ENCODE results near the gene DCBLD2.

Gene DCBLD2

GRCh38 chr3:98829246-98829832 is 72.2 kb downstream of the DCBLD2 start:
- H3K4me3 Mint-ChIP-seq: no peak overlapping the region
- no peak for TF ChIP-seq CTCF (IDR thresholded peaks at IDR 0.05; ENCODE audit: unreplicated experiment in 3 of 3)
- peaks cover 5% of the 10 kb centered on the region for H3K4me1 Mint-ChIP-seq
- H3K9me3 Mint-ChIP-seq: peaks cover 42% of the 10 kb centered on the region
- H3K27ac Mint-ChIP-seq: no peak overlapping the region
- H3K27me3 Mint-ChIP-seq (ENCODE audit: low read depth): no peaks in the 10 kb centered on the region
- peaks cover 41% of the 10 kb centered on the region for H3K36me3 Mint-ChIP-seq (ENCODE audit: low read depth)

- TF ChIP-seq CTCF (IDR thresholded peaks at IDR 0.05; ENCODE audit: unreplicated experiment in 3 of 3): no peak
- H3K4me1 Mint-ChIP-seq: peaks cover 5% of the 10 kb centered on the region
- peaks cover 42% of the 10 kb centered on the region for H3K36me3 Mint-ChIP-seq (ENCODE audit: low read depth)
- no peak overlapping the region for H3K4me3 Mint-ChIP-seq
- peak overlapping the region in 2 of 3 experiments; percentile 38 to 47 for H3K27ac Mint-ChIP-seq
- no peaks in the 10 kb centered on the region for H3K27me3 Mint-ChIP-seq (ENCODE audit: low read depth)
- H3K9me3 Mint-ChIP-seq: peaks cover 29% of the 10 kb centered on the region
These were observed 74.1 kb downstream of the DCBLD2 start for GRCh38 chr3:98827221-98827920.

GRCh38 chr3:98826126-98826525 is 75.4 kb downstream of the DCBLD2 start:
- no peaks in the 10 kb centered on the region for H3K27me3 Mint-ChIP-seq (ENCODE audit: low read depth)
- H3K4me1 Mint-ChIP-seq: peaks cover 5% of the 10 kb centered on the region
- peaks cover 17% of the 10 kb centered on the region for H3K9me3 Mint-ChIP-seq
- peaks cover 33% of the 10 kb centered on the region for H3K36me3 Mint-ChIP-seq (ENCODE audit: low read depth)
- H3K4me3 Mint-ChIP-seq: no peak overlapping the region
- no peak overlapping the region for H3K27ac Mint-ChIP-seq
- no peak for TF ChIP-seq CTCF (IDR thresholded peaks at IDR 0.05; ENCODE audit: unreplicated experiment in 3 of 3)

GRCh38 chr3:98824256-98824655 is 77.2 kb downstream of the DCBLD2 start:
- peaks cover 32% of the 10 kb centered on the region for H3K36me3 Mint-ChIP-seq (ENCODE audit: low read depth)
- TF ChIP-seq CTCF (IDR thresholded peaks at IDR 0.05; ENCODE audit: unreplicated experiment in 3 of 3): no peak
- H3K27me3 Mint-ChIP-seq (ENCODE audit: low read depth): no peaks in the 10 kb centered on the region
- H3K4me1 Mint-ChIP-seq: peaks cover 5% of the 10 kb centered on the region
- peaks cover 4% of the 10 kb centered on the region for H3K9me3 Mint-ChIP-seq
- H3K27ac Mint-ChIP-seq: no peak overlapping the region
- no peak overlapping the region for H3K4me3 Mint-ChIP-seq

- no peak overlapping the region for H3K4me3 Mint-ChIP-seq
- peaks cover 2% of the 10 kb centered on the region for H3K9me3 Mint-ChIP-seq
These were observed 77.7 kb downstream of the DCBLD2 start for GRCh38 chr3:98823791-98824190.

More at GRCh38 chr3:98823791-98824190, 77.7 kb downstream of the DCBLD2 start:
- Mint-ChIP-seq H3K4me1 (peaks cover 5% of the 10 kb centered on the region), H3K36me3 (ENCODE audit: low read depth) (peaks cover 31% of the 10 kb centered on the region), H3K27ac (no peak overlapping the region), H3K27me3 (ENCODE audit: low read depth) (no peaks in the 10 kb centered on the region)
- TF ChIP-seq CTCF (IDR thresholded peaks at IDR 0.05; ENCODE audit: unreplicated experiment in 3 of 3): no peak

All from nephron (organoid).